Mesenchymal stem cell (in vitro differentiated cells and primary cell): Measurements from ENCODE around the gene PDE11A.

Experiments
- DNase-seq: peaks from one replicate; pipeline ENCODE4 v3.0.0-alpha.2; 2013
- H2AFZ ChIP-seq: one replicate; pipeline ENCODE4 v1.6.1; 2013; ENCODE audit warnings: low read depth, mild to moderate bottlenecking, control low read depth, inconsistent platforms, low read length, moderate library complexity
- H2AK5ac ChIP-seq: 2 replicates; pipeline ENCODE4 v1.6.1; 2013; ENCODE audit warnings: low read length, moderate library complexity, mild to moderate bottlenecking, inconsistent platforms; ENCODE audit not compliant: severe bottlenecking
- H2BK120ac ChIP-seq: one replicate; pipeline ENCODE4 v1.6.1; 2013; ENCODE audit warnings: low read depth, mild to moderate bottlenecking, inconsistent platforms, low read length, moderate library complexity
- H2BK12ac ChIP-seq, 2 experiments: one replicate each; pipeline ENCODE4 v1.6.1; 2013; ENCODE audit warnings: inconsistent platforms in 2 of 2, low read length in 2 of 2, mild to moderate bottlenecking in 2 of 2, moderate library complexity in 2 of 2, control low read depth in 1 of 2
- H2BK15ac ChIP-seq: one replicate; pipeline ENCODE4 v1.6.1; 2013; ENCODE audit warnings: mild to moderate bottlenecking, low read depth, inconsistent platforms; ENCODE audit not compliant: poor library complexity, severe bottlenecking
- H2BK5ac ChIP-seq: 2 replicates; pipeline ENCODE4 v1.6.1; 2013; ENCODE audit warnings: low read depth, mild to moderate bottlenecking, low read length, control low read depth, inconsistent platforms; ENCODE audit not compliant: poor library complexity, severe bottlenecking
- H3K14ac ChIP-seq, 2 experiments: one replicate each; pipeline ENCODE4 v1.6.1; 2013; ENCODE audit warnings: inconsistent platforms in 2 of 2, low read length in 2 of 2, control low read depth in 1 of 2, mild to moderate bottlenecking in 1 of 2, moderate library complexity in 1 of 2
- H3K18ac ChIP-seq, 2 experiments: one replicate each; pipeline ENCODE4 v1.6.1; 2013; ENCODE audit warnings: inconsistent platforms in 2 of 2, low read length in 2 of 2, control low read depth in 1 of 2, low read depth in 1 of 2, mild to moderate bottlenecking in 1 of 2
- H3K23ac ChIP-seq, 2 experiments: one replicate each; pipeline ENCODE4 v1.6.1; 2013; ENCODE audit warnings: inconsistent platforms in 2 of 2, low read length in 2 of 2, mild to moderate bottlenecking in 2 of 2, moderate library complexity in 2 of 2, control low read depth in 1 of 2
- H3K27ac ChIP-seq: 2 replicates; pipeline ENCODE4 v1.5.1; 2013; ENCODE audit warnings: mild to moderate bottlenecking, moderate library complexity, low read length, control low read depth, inconsistent platforms; ENCODE audit not compliant: poor library complexity, severe bottlenecking
- H3K27me3 ChIP-seq, 2 experiments: 2 replicates each; pipeline versions ENCODE4 v1.6.1 to v1.7.0; 2013; ENCODE audit warnings: low read length in 2 of 2, mild to moderate bottlenecking in 2 of 2, moderate library complexity in 2 of 2, control low read depth in 1 of 2, inconsistent platforms in 1 of 2; ENCODE audit not compliant: control insufficient read depth in 1 of 2, insufficient read depth in 1 of 2
- H3K36me3 ChIP-seq, 2 experiments: 2 replicates each; pipeline versions ENCODE4 v1.6.1 to v1.7.0; 2013; ENCODE audit warnings: low read length in 2 of 2, control low read depth in 1 of 2, inconsistent platforms in 1 of 2, low read depth in 1 of 2, mild to moderate bottlenecking in 1 of 2; ENCODE audit not compliant: insufficient read depth in 2 of 2, control insufficient read depth in 1 of 2
- H3K4ac ChIP-seq, 2 experiments: one replicate each; pipeline ENCODE4 v1.6.1; 2013; ENCODE audit warnings: inconsistent platforms in 2 of 2, low read length in 2 of 2, mild to moderate bottlenecking in 2 of 2, moderate library complexity in 2 of 2, control low read depth in 1 of 2, low read depth in 1 of 2
- H3K4me1 ChIP-seq: 2 replicates; pipeline ENCODE4 v1.6.1; 2013; ENCODE audit warnings: low read depth, low read length, control low read depth; ENCODE audit not compliant: control insufficient read depth, insufficient read depth
- H3K4me2 ChIP-seq: 2 replicates; pipeline ENCODE4 v1.6.1; 2013; ENCODE audit warnings: low read length, mild to moderate bottlenecking, inconsistent platforms; ENCODE audit not compliant: poor library complexity, severe bottlenecking
- H3K4me3 ChIP-seq, 2 experiments: 2 replicates each; pipeline versions ENCODE4 v1.5.1 to v1.7.0; 2013; ENCODE audit warnings: low read length in 2 of 2, mild to moderate bottlenecking in 2 of 2, control low read depth in 1 of 2, low read depth in 1 of 2; ENCODE audit not compliant: insufficient read depth in 1 of 2
- H3K79me1 ChIP-seq: replicated peaks from 2 replicates; pipeline ENCODE4 v1.6.1; 2013; ENCODE audit warnings: mild to moderate bottlenecking, control low read depth, low read length, inconsistent platforms; ENCODE audit not compliant: poor library complexity, severe bottlenecking
- H3K9ac ChIP-seq: 2 replicates; pipeline ENCODE4 v1.7.0; 2013; ENCODE audit warnings: mild to moderate bottlenecking, low read length, moderate library complexity
- H3K9me3 ChIP-seq: 2 replicates; pipeline ENCODE4 v1.7.0; 2013; ENCODE audit warnings: mild to moderate bottlenecking, low read length; ENCODE audit not compliant: control insufficient read depth
- H4K8ac ChIP-seq: one replicate; pipeline ENCODE4 v1.6.1; 2013; ENCODE audit warnings: inconsistent platforms, mild to moderate bottlenecking, low read length, moderate library complexity
- H4K91ac ChIP-seq: one replicate; pipeline ENCODE4 v1.6.1; 2013; ENCODE audit warnings: mild to moderate bottlenecking, low read length, inconsistent platforms
- WGBS: methylation state at CpG from one replicate; pipeline ENCODE4 v1.1.7; 2013; ENCODE audit warnings: mixed read lengths; 5-methylcytosine and 5-hydroxymethylcytosine counted together

The PDE11A gene

DNA sequence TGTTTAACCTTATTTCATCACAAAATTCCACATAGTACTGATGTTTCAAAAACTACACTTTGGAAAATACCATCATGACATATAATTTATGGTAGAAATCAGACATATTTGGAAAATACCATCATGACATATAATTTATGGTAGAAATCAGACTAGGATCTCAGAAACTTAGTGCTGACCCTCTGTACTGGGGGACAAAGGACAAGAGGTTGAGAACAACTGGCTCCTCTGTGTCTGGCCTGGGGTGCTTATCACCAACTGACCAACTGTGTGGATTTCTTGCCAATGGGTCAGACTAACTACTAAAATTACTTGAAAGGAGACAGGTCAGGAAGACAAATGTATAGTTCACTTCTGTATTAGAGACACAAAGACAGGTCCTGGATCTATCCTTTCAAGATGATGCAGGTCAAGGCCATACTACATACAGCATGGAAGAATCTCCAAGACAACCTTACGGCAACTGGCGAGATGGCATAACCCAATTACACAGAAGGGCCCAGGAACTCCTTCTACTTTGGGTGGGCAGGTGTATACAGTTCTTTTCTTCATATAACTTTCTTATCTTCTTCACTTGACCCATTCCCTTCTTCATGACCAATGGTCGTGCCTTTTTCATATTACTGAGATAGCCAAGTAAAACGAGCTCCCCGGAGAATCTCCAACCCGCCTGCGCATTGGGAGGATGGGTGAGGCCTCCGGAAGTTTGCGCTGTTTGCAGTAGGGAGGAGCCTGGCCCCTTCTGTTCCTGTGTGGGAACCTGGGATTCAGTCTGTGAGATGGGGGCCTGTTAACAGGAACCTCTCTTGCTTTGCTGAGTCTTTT, 389.5 kb downstream of the PDE11A start:
- Histone ChIP-seq H3K9ac (no peak overlapping the region), H3K36me3 (no peaks in the 10 kb centered on the region), H3K27me3 (peaks cover 0 to 4% of the 10 kb centered on the region in 2 experiments), H3K9me3 (no peaks in the 10 kb centered on the region), H3K4me1 (no peaks in the 10 kb centered on the region), H3K79me1 (no peaks in the 10 kb centered on the region), H3K14ac (no peak overlapping the region), H3K18ac (no peak overlapping the region), H2BK120ac (no peak overlapping the region), H2BK5ac (no peak overlapping the region), H3K4me2 (no peak overlapping the region), H2AK5ac (no peak overlapping the region), H3K23ac (no peak overlapping the region), H4K91ac (no peak overlapping the region), H3K27ac (no peak overlapping the region), H2BK15ac (no peak overlapping the region), H2BK12ac (no peak overlapping the region), H2AFZ (no peak overlapping the region), H3K4ac (no peak overlapping the region), H3K4me3 (no peak overlapping the region), H4K8ac (no peak overlapping the region)
- DNase-seq, result no peak
- WGBS, result 86% methylated on average over 9 of the region's 9 CpGs

DNA sequence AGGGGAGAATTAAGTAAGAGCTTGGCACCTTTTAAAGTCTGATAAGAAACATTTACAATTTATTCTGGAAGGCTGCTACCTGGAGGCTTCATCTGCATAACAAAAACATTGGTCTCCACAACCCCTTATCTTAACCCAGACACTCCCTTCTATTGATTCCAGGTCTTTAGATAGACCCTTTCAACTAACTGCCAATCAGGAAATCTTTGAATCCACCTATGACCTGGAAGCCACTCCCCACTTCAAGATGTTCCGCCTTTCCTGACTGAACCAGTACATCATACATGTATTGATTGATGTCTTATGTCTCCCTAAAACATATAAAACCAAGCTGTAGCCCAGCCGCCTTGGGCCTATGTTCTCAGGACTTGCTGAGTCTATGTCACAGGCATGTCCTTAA, 390.6 kb downstream of the PDE11A start:
- 89% methylated on average over 2 of the region's 2 CpGs for WGBS
- Histone ChIP-seq H3K18ac (no peak overlapping the region), H3K23ac (no peak overlapping the region), H2BK120ac (no peak overlapping the region), H3K14ac (no peak overlapping the region), H3K27me3 (peaks cover 0 to 9% of the 10 kb centered on the region in 2 experiments), H2AFZ (no peak overlapping the region), H3K4me1 (no peaks in the 10 kb centered on the region), H3K79me1 (no peaks in the 10 kb centered on the region), H3K36me3 (no peaks in the 10 kb centered on the region), H3K9ac (no peak overlapping the region), H4K8ac (no peak overlapping the region), H3K4me3 (no peak overlapping the region), H2BK5ac (no peak overlapping the region), H2BK12ac (no peak overlapping the region), H2AK5ac (no peak overlapping the region), H4K91ac (no peak overlapping the region), H3K4me2 (no peak overlapping the region), H3K9me3 (no peaks in the 10 kb centered on the region), H3K4ac (no peak overlapping the region), H2BK15ac (no peak overlapping the region), H3K27ac (no peak overlapping the region)
- DNase-seq, result no peak

DNA sequence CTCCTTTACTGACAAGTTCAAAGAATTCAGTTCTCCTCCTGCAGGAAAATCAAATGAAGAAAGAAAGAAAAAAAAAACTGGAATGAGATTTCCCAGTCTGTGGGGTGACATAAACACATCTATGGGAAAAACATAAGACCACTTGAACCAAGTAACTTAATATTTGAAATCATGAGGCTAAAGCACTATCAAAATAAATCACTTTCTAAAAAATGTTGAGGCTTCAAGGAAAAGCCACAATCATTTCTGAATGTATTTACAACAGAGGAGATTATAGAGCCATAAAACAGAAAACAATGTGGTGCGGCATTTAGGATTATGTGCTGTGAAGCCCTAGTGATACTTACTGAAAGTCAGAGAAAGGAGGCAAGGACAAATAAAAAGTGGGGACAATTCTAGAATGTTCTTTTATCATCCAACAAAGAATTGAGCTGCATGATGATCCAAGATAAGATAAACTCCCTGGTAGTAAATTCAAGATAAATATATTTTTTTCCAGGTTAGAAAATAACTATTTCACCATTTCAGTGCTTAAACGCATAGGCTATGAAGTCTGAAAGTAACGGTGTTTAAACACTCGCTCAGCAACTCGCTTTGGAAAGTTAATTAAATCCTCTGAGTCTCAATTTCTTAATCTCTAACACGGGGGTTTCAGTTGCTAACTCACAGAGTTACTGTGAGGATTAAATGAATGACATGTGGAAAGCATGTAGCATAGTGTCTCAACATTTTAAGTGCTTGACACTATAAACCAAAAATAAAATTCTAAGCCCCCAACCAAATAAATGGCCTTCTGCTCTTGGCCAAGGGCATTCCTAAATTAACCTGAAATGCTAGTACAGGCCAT, 391.5 kb downstream of the PDE11A start:
- 96% methylated on average over 5 of the region's 6 CpGs for WGBS

More for the DNA sequence above, 391.5 kb downstream of the PDE11A start:
- H2BK12ac ChIP-seq, result no peak overlapping the region
- H3K18ac ChIP-seq, result no peak overlapping the region
- no peak overlapping the region for H3K4me2 ChIP-seq
- H4K8ac ChIP-seq, result no peak overlapping the region
- H3K79me1 ChIP-seq, result no peaks in the 10 kb centered on the region
- no peak overlapping the region for H3K23ac ChIP-seq
- no peaks in the 10 kb centered on the region for H3K36me3 ChIP-seq
- H3K4ac ChIP-seq, result no peak overlapping the region
- H2BK120ac ChIP-seq, result no peak overlapping the region
- H4K91ac ChIP-seq, result no peak overlapping the region
- no peak overlapping the region for H2AK5ac ChIP-seq
- peaks cover 0 to 16% of the 10 kb centered on the region in 2 experiments for H3K27me3 ChIP-seq
- no peak overlapping the region for H3K14ac ChIP-seq
- H2BK5ac ChIP-seq, result no peak overlapping the region
- no peaks in the 10 kb centered on the region for H3K9me3 ChIP-seq
- H3K4me1 ChIP-seq, result no peaks in the 10 kb centered on the region
- no peak for DNase-seq
- no peak overlapping the region for H2AFZ ChIP-seq
- H3K27ac ChIP-seq, result no peak overlapping the region
- no peak overlapping the region for H3K9ac ChIP-seq
- H3K4me3 ChIP-seq, result no peak overlapping the region
- H2BK15ac ChIP-seq, result no peak overlapping the region
